Calu3 (cell line): Measurements from ENCODE around the gene SNX11. TPM values are rescaled to one million over a fixed set of nuclear protein-coding genes. Genes with fewer than 3 reads are reported as not detected.
"Not testable (repeated sequence)": the region's sequence is repeated elsewhere in the genome, so short reads cannot be mapped to it uniquely, and the experiment has no call there.

Experiments used
- BruUV-seq: library from RNA; stranded (reverse); fragments of 400-500 nt; replicated peaks from 2 replicates; lab custom pipeline; 2021; lab: Mats Ljungman, UMichigan
- CTCF ChIA-PET: fragments of 300-600 bp; sonication (Branson Sonifier 250); formaldehyde crosslinking; loops from one replicate; lab custom pipeline; 2022; ENCODE audit warnings: antibody characterized with exemption; lab: Charles Lee
- DNase-seq: peaks from one replicate; pipeline ENCODE4 v3.0.0; 2022
- H3K27ac Mint-ChIP-seq: one replicate; pipeline ENCODE4 v1.8.0; 2022; ENCODE audit warnings: mixed read lengths; ENCODE audit not compliant: unreplicated experiment
- H3K27me3 Mint-ChIP-seq: one replicate; pipeline ENCODE4 v1.8.0; 2022; ENCODE audit warnings: mixed read lengths; ENCODE audit not compliant: unreplicated experiment
- H3K36me3 Mint-ChIP-seq: one replicate; pipeline ENCODE4 v1.8.0; 2022; ENCODE audit warnings: mild to moderate bottlenecking, moderate library complexity, mixed read lengths; ENCODE audit not compliant: insufficient read depth, unreplicated experiment
- H3K4me1 Mint-ChIP-seq: one replicate; pipeline ENCODE4 v1.8.0; 2022; ENCODE audit warnings: mild to moderate bottlenecking, low read depth, mixed read lengths; ENCODE audit not compliant: unreplicated experiment
- H3K4me3 Mint-ChIP-seq: one replicate; pipeline ENCODE4 v1.8.0; 2022; ENCODE audit warnings: mild to moderate bottlenecking, low read depth, moderate library complexity, mixed read lengths; ENCODE audit not compliant: unreplicated experiment
- H3K9me3 Mint-ChIP-seq: one replicate; pipeline ENCODE4 v1.8.0; 2022; ENCODE audit warnings: low read depth, mixed read lengths; ENCODE audit not compliant: unreplicated experiment
- intact Hi-C: fragments of 100-400 bp; cut with micrococcal nuclease; formaldehyde crosslinking; loops from one replicate; pipeline ENCODE4 v1.10.0; 2022; ENCODE audit not compliant: unreplicated experiment
- total RNA-seq: library from RNA; stranded (reverse); gene quantifications from 2 replicates; pipeline ENCODE4 v1.2.3, GENCODE V29; 2022
- TF ChIP-seq, protein P1 (sequence below): fragments of 200-600 bp; IDR thresholded peaks from one replicate; pipeline ENCODE4 v1.8.0; 2022; ENCODE audit warnings: antibody characterized with exemption; ENCODE audit not compliant: unreplicated experiment

SNX11 gene
- total RNA-seq, 1 experiment from 2014 or later = 29.4 TPM

DNA sequence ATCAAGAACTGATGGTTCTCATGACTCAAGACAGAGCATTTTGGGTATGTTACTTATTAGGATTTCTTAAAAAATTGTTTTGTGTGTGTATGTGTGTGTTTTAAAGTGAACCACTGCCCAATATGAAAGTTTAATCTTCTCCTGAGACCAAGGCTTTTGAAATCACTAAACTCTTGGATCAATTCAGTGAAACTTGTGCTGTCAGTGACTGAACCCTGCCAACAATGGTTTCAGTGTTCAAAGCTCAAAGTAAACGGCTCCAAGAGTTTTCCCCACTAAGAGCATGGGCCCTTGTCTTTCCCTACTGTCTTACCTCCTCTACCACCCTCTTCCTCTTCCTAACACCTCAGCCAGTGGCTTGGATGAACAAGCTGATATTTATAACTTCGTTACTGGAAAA is 37.4 kb upstream of the SNX11 start:
- H3K27ac Mint-ChIP-seq = no peak overlapping the region
- no peaks in the 10 kb centered on the region for H3K9me3 Mint-ChIP-seq
- TSS peak; percentile 83 for BruUV-seq
- peaks cover 93% of the 10 kb centered on the region for H3K36me3 Mint-ChIP-seq
- TF ChIP-seq, protein P1, sequence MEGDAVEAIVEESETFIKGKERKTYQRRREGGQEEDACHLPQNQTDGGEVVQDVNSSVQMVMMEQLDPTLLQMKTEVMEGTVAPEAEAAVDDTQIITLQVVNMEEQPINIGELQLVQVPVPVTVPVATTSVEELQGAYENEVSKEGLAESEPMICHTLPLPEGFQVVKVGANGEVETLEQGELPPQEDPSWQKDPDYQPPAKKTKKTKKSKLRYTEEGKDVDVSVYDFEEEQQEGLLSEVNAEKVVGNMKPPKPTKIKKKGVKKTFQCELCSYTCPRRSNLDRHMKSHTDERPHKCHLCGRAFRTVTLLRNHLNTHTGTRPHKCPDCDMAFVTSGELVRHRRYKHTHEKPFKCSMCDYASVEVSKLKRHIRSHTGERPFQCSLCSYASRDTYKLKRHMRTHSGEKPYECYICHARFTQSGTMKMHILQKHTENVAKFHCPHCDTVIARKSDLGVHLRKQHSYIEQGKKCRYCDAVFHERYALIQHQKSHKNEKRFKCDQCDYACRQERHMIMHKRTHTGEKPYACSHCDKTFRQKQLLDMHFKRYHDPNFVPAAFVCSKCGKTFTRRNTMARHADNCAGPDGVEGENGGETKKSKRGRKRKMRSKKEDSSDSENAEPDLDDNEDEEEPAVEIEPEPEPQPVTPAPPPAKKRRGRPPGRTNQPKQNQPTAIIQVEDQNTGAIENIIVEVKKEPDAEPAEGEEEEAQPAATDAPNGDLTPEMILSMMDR = no peak
- intact Hi-C loops = no loop called here
- no peak overlapping the region for H3K4me3 Mint-ChIP-seq
- H3K4me1 Mint-ChIP-seq = no peaks in the 10 kb centered on the region
- CTCF ChIA-PET = no interaction called here
- H3K27me3 Mint-ChIP-seq = no peaks in the 10 kb centered on the region
- DNase-seq = no peak

DNA sequence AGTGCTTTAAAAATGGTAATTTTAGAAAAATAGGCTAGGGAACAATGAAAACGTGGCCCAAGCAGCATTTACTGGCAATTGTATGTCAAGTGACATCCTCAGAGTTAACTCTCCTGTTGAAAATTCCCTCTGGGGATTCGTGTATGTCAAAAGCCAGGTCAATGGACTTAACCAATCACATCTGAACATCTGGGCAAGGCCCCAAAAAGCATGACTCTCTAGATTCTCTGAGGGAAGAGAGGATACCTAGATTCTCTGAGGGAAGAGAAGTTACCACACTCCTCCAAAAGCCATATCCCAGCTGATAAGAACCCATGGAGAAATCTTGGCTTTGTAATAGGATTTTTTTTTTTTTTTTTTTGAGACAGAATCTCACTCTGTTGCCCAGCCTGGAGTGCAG is 35.9 kb upstream of the SNX11 start:
- CTCF ChIA-PET = interaction anchor here (0.6 to 1.2 kb wide), 4 partner anchors 8 to 101 kb away, joined by 3 to 6 read pairs (median 4); partner anchors contain the start of gene CDK5RAP3
- BruUV-seq = no TSS peak
- TF ChIP-seq, protein P1 = no peak
- Mint-ChIP-seq H3K4me3 (no peak overlapping the region), H3K4me1 (no peaks in the 10 kb centered on the region), H3K9me3 (no peaks in the 10 kb centered on the region), H3K27me3 (no peaks in the 10 kb centered on the region), H3K27ac (no peak overlapping the region), H3K36me3 (peaks cover 93% of the 10 kb centered on the region)
- intact Hi-C loops = no loop called here
- no peak for DNase-seq

DNA sequence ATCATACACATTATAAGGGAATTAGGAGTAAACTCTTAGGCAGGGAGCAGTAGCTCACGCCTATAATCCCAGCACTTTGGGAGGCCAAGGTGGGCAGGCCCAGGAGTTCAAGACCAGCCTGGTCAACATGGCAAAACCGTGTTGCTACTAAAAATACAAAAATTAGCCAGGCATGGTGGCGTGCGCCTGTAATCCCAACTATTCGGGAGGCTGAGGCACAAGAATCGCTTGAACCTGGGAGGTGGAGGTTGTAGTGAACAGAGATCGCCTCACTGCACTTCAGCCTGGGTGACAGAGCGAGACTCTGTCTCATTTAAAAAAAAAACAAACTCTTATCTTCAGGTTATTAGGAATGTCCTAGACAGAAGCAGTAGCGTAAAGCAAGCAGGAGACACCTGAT is 34.8 kb upstream of the SNX11 start:
- H3K27ac Mint-ChIP-seq, H3K4me3 Mint-ChIP-seq, H3K9me3 Mint-ChIP-seq, H3K27me3 Mint-ChIP-seq, BruUV-seq, intact Hi-C loops, H3K4me1 Mint-ChIP-seq, DNase-seq: not testable (repeated sequence)
- CTCF ChIA-PET = interaction anchor here (0.7 to 3.3 kb wide), 3 partner anchors 47 to 226 kb away, joined by 3 to 25 read pairs (median 5); partner anchors contain the start of gene CDK5RAP3
- peaks cover 91% of the 10 kb centered on the region for H3K36me3 Mint-ChIP-seq

DNA sequence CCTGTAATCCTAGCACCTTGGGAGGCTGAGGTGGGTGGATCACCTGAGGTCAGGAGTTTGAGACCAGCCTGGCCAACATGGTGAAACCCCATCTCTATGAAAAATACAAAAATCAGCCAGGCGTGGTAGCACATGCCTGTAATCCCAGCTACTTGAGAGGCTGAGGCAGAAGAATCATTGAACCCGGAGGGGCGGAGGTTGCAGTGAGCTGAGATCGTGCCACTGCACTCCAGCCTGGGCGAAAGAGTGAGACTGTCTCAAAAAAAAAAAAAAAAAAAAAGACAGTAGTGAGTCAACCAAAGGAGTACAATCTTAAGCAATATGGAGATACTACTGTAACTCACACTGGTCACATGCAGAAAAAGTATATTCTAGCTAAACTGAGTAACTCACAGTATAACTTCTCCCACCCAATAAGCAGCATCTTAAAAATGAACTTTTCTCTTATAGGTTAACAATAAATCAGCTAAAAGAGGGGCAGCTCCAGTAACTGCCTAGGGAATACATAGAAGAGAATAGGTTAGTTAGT is 33.9 kb upstream of the SNX11 start:
- H3K9me3 Mint-ChIP-seq, H3K4me3 Mint-ChIP-seq, H3K4me1 Mint-ChIP-seq, DNase-seq, H3K27ac Mint-ChIP-seq, H3K27me3 Mint-ChIP-seq, BruUV-seq: not testable (repeated sequence)
- CTCF ChIA-PET = interaction anchor here (0.7 to 3.3 kb wide), 5 partner anchors 18 to 225 kb away, joined by 4 to 25 read pairs (median 5); no protein-coding TSS in a partner anchor
- intact Hi-C loops = loop anchor here (1.0 kb wide), 1 partner anchor 47 kb away; no protein-coding TSS in a partner anchor
- peaks cover 84% of the 10 kb centered on the region for H3K36me3 Mint-ChIP-seq

DNA sequence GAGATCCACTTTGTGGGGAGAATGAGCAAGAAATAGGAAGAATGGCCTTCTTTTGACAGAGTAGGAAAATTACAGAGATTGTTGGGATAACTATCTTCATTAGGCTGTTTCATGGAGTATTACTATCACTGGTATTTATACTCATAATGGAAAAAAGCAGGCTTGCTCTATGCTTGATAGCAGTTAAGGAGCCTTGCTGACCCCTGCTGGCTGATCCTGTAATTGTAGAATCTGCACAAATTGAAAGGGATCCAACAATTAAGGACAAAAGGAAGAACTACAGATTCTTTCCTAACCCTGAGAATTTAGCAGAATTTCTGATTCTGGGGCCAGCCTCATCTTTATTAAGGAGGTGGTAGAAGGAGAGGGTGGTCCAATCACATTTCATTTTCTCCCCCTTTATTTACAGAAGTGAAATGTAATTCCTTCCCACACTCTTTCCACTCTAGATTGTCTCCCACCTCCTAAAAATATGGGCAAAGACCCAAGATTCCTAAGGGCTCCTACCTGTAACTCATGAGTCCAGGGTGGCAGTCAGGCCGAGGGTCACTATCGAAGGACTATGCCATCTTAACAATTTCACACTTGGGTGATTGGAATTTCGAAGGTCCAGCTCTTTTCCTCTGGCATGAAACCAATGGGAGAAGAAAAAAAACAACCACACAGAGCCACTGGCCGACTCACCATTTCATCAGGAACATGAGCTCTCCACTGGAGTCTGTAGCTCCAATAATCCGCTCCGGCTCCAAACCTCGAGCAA is 33.1 kb upstream of the SNX11 start:
- no TSS peak for BruUV-seq
- TF ChIP-seq, protein P1 = peak; percentile 83
- Mint-ChIP-seq H3K4me3 (no peak overlapping the region), H3K36me3 (peaks cover 82% of the 10 kb centered on the region), H3K9me3 (no peaks in the 10 kb centered on the region), H3K27me3 (no peaks in the 10 kb centered on the region), H3K4me1 (no peaks in the 10 kb centered on the region), H3K27ac (peak overlapping the region; percentile 21)
- CTCF ChIA-PET = interaction anchor here (0.7 to 3.3 kb wide), 6 partner anchors 8 to 72 kb away, joined by 3 to 25 read pairs (median 4); no protein-coding TSS in a partner anchor
- intact Hi-C loops = loop anchor here (1.0 kb wide), 1 partner anchor 48 kb away; no protein-coding TSS in a partner anchor
- DNase-seq = peak; percentile 87

DNA sequence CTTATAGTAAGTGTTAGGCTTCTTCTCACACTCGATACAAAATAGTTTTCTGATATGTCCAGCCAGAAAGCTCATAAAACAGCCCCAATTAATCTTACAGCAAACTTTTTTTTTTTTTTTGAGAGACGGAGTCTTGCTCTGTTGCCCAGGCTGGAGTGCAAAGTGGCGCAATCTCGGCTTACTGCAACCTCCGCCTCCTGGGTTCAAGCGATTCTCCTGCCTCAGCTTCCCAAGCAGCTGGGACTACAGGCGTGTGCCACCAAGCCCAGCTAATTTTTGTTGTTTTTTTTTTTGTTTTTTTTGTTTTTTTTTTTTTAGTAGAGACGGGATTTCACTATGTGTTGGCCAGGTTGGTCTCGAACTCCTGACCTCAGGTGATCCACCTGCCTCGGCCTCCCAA is 30.4 kb upstream of the SNX11 start:
- CTCF ChIA-PET = interaction anchor here (0.7 to 0.9 kb wide), 3 partner anchors 10 to 52 kb away, joined by 3 to 4 read pairs (median 4); no protein-coding TSS in a partner anchor
- BruUV-seq, H3K4me3 Mint-ChIP-seq, H3K9me3 Mint-ChIP-seq, H3K4me1 Mint-ChIP-seq, DNase-seq, H3K27me3 Mint-ChIP-seq, intact Hi-C loops: not testable (repeated sequence)
- peaks cover 55% of the 10 kb centered on the region for H3K36me3 Mint-ChIP-seq
- H3K27ac Mint-ChIP-seq = peak overlapping the region; percentile 17
